Ishikawa (cell line): ENCODE measurements around the gene CAMK1D.

Experiments
- CEBPB ChIP-seq: IDR thresholded peaks from 2 replicates; pipeline ENCODE4 v1.6.1; 2012
- CREB1 ChIP-seq: IDR thresholded peaks from 2 replicates; pipeline ENCODE4 v1.6.1; 2012; ENCODE audit warnings: low read depth
- EGR1 ChIP-seq: IDR thresholded peaks from 2 replicates; pipeline ENCODE4 v1.6.1; 2012
- EP300 ChIP-seq: IDR thresholded peaks from 2 replicates; pipeline ENCODE4 v1.6.1; 2012; ENCODE audit warnings: borderline replicate concordance
- FOXM1 ChIP-seq: IDR thresholded peaks from 2 replicates; pipeline ENCODE4 v1.6.1; 2012; ENCODE audit warnings: low read depth, borderline replicate concordance
- NFIC ChIP-seq: IDR thresholded peaks from 2 replicates; pipeline ENCODE4 v1.6.1; 2012
- RAD21 ChIP-seq: IDR thresholded peaks from 2 replicates; pipeline ENCODE4 v1.6.1; 2012; ENCODE audit warnings: low read depth
- TAF1 ChIP-seq: IDR thresholded peaks from 2 replicates; pipeline ENCODE4 v1.6.1; 2012; ENCODE audit warnings: low read depth, mild to moderate bottlenecking
- TCF12 ChIP-seq: IDR thresholded peaks from 2 replicates; pipeline ENCODE4 v1.6.1; 2012; ENCODE audit warnings: low read depth
- TEAD4 ChIP-seq: IDR thresholded peaks from 2 replicates; pipeline ENCODE4 v1.6.1; 2012
- YY1 ChIP-seq: IDR thresholded peaks from 2 replicates; pipeline ENCODE4 v1.6.1; 2012; ENCODE audit warnings: low read depth
- ZBTB7A ChIP-seq: IDR thresholded peaks from 2 replicates; pipeline ENCODE4 v1.6.1; 2012; ENCODE audit warnings: low read depth
- TF ChIP-seq, protein P1 (sequence below): IDR thresholded peaks from 2 replicates; pipeline ENCODE4 v1.6.1; 2012
- TF ChIP-seq, protein P2 (sequence below): IDR thresholded peaks from 2 replicates; pipeline ENCODE4 v1.6.1; 2012
- TF ChIP-seq, protein P3 (sequence below): IDR thresholded peaks from 2 replicates; pipeline ENCODE4 v1.6.1; 2012; ENCODE audit warnings: low read depth, mild to moderate bottlenecking

CAMK1D gene

DNA sequence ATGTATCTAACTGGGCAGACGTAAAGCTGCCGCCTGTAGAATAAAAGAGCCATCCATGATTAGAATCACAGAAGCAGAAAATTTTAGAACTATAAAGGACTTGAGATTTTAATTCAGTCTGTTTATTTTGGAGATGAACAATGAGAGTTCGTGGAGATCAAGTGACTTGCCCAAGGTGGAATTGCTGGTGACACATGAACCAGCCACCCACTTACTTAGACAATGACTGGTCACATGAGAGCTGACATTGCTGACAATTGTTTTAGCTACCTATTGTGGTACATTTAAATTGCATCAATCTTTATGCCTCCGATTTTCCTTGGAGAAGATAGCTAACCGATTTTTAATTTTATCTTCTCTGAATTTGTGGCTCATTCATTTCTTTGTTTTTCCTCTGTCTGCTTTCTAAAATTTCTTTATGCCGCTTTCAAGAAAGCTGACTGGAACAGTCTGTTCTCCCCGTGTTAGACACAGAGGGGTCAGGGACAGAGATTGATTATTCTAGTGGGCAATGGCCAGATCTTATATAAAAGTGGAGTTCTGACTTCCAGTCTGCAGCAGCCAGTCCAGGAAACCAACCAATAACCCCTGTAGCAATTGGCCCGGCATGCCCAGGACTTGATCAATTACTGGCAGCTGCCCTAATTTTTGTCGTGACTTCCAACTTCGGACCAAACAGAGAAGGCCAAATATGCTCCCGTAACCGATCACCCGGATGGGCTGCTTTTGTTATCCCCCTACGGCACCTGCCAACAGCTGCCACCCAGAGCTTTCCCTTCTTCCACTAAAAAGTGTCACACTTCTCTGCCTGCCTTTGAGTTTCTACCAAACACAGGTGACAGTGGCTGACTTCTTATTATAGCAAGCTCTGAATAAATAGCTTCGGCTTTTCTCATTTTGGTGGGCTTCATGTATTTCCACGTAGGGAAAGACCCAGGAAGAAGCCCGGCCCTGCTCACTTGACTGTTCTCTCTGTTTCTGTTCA, 241.6 kb downstream of the CAMK1D start:
- no peak for TF ChIP-seq EGR1
- TF ChIP-seq, protein P1, sequence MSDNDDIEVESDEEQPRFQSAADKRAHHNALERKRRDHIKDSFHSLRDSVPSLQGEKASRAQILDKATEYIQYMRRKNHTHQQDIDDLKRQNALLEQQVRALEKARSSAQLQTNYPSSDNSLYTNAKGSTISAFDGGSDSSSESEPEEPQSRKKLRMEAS: no peak
- TF ChIP-seq NFIC: no peak
- TF ChIP-seq, protein P2, sequence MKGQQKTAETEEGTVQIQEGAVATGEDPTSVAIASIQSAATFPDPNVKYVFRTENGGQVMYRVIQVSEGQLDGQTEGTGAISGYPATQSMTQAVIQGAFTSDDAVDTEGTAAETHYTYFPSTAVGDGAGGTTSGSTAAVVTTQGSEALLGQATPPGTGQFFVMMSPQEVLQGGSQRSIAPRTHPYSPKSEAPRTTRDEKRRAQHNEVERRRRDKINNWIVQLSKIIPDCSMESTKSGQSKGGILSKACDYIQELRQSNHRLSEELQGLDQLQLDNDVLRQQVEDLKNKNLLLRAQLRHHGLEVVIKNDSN: no peak
- no peak for TF ChIP-seq RAD21
- no peak for TF ChIP-seq TAF1
- no peak for TF ChIP-seq CREB1
- no peak for TF ChIP-seq EP300
- TF ChIP-seq FOXM1: no peak
- TF ChIP-seq, protein P3, sequence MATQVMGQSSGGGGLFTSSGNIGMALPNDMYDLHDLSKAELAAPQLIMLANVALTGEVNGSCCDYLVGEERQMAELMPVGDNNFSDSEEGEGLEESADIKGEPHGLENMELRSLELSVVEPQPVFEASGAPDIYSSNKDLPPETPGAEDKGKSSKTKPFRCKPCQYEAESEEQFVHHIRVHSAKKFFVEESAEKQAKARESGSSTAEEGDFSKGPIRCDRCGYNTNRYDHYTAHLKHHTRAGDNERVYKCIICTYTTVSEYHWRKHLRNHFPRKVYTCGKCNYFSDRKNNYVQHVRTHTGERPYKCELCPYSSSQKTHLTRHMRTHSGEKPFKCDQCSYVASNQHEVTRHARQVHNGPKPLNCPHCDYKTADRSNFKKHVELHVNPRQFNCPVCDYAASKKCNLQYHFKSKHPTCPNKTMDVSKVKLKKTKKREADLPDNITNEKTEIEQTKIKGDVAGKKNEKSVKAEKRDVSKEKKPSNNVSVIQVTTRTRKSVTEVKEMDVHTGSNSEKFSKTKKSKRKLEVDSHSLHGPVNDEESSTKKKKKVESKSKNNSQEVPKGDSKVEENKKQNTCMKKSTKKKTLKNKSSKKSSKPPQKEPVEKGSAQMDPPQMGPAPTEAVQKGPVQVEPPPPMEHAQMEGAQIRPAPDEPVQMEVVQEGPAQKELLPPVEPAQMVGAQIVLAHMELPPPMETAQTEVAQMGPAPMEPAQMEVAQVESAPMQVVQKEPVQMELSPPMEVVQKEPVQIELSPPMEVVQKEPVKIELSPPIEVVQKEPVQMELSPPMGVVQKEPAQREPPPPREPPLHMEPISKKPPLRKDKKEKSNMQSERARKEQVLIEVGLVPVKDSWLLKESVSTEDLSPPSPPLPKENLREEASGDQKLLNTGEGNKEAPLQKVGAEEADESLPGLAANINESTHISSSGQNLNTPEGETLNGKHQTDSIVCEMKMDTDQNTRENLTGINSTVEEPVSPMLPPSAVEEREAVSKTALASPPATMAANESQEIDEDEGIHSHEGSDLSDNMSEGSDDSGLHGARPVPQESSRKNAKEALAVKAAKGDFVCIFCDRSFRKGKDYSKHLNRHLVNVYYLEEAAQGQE: no peak
- no peak for TF ChIP-seq ZBTB7A

DNA sequence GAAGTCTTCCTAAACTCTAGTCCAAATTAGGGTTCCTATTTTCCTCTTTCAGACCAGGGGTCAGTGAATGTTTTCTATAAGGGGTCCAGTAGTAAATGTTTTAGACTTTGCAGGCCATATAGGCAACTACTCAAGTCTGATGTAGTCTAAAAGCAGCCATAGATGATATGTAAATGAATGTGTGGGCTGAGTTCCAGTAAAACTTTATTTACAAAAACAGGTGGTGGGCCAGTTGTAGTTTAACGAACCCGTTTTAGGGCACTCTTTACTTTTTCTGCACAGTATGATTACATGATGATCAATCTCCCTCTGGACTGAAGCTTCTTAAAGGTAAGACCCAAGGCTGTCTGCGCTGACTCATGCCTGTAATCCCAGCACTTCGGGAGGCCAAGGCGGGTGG, 243.6 kb downstream of the CAMK1D start:
- TF ChIP-seq CREB1 (no peak), TEAD4 (no peak), NFIC (no peak), ZBTB7A (no peak), RAD21 (no peak), TCF12 (no peak), TAF1 (no peak), EGR1 (no peak), FOXM1 (no peak), CEBPB (no peak), YY1 (no peak), EP300 (no peak)
- TF ChIP-seq, protein P1: no peak
- TF ChIP-seq, protein P2: no peak
- TF ChIP-seq, protein P3: no peak

DNA sequence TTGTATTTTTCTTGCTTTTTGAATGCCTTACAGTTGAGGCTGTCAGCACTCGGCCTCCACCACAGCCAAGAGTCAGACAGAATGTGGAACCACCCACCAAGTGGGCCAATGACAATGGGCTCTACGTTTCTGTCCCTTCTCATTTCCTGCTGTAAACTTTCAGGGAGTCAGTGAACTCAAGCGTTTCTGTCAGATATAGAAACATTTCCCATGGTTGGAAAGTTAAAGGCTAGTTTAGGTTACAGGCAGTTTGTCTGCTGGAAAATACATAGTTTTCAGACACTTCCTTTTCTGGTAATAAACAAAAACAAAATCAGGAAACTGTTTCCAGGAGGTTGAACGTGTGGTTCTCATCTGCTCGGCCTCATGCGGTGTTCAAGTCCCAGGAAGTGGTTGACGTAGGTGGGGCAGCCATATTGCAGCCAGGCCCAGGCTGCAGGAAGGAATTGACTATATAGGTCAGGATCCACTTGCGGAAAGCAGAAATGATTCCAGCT, 245.1 kb downstream of the CAMK1D start:
- TF ChIP-seq TAF1 (no peak), FOXM1 (no peak), CEBPB (no peak), TCF12 (no peak), CREB1 (no peak), TEAD4 (no peak), YY1 (no peak), ZBTB7A (no peak), EP300 (no peak), RAD21 (no peak), NFIC (no peak), EGR1 (no peak)
- TF ChIP-seq, protein P3: no peak
- TF ChIP-seq, protein P2: no peak
- TF ChIP-seq, protein P1: no peak
